NCI-H226 (cell line): ENCODE measurements around the gene CARD8.
A peak's percentile ranks its signal among the peaks of the same experiment; 100 is the strongest.

Source experiments
- DNase-seq: peaks from one replicate; pipeline ENCODE4 v3.0.0-alpha.2; 2015

CARD8 gene

DNA sequence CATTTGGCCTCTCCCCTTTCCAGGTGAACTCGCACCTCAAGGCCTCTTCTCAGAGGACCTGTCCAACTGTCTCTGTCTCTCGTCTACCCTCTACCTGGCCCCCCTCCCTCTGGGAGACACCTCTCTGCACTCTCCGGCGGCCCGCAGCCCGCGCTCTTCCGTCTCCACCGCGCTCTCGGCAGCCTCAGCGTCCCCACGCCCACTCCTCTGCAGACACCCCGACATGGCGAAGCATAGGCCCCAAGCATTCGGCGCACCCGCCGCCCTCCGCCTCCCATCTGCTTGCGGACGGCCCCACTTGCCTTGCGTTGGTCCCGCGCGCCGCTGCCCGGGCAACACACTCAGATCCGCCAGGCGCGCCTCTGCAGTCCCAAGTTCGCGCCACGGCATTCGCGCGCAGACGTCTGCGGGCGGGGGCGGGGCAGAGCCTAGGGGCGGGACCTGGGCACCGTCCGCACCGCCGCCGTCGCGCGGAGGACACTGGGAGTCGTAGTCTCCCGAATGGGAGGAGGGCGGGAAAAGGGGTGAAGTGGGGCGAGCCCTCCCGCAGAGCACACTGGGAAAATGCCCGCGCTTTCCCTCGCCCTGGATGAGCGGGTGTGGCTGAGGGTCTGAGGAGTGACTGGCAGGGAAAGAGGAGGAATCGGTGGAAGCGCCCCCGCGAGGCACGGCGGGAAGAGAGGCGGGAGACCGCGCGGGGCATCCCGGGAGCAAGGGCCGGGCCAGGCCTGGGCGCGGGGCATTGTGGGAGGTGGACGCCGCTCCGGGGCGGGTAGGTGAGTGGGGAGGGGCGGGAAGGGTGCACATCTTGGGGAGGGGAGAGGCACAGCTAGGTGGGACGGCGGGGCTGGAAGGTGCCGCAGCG lies 85.5 kb downstream of the CARD8 start, which contains the start of the genes LIG1 and ZSWIM9:
TSS of gene LIG1 (minus strand) at position 406 of the 865 bp plus-strand sequence. CDS start 4,778 bp downstream, outside the sequence.
TSS of gene ZSWIM9 (plus strand) at position 742 of the 865 bp plus-strand sequence. CDS start 1,123 bp downstream, outside the sequence.
- DNase-seq = peak; percentile 97

DNA sequence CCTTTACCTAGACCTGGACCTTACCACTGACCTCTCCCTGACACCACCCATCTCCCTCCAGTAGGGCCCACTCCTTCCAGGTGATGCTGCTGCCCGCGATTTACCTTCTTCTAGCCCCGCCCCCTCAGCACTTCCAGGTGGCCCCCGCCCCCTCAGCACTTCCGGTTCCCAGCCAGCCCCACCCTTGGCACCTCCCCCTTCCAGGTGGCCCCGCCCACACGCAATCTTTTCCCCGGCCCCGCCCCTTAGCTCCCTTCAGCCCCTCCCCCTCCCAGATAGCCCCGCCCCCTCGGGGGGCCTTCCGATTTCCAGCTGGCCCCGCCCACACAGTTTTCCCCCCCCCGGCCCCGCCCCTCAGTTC lies 86.2 kb downstream of the CARD8 start:
- DNase-seq = peak; percentile 34

DNA sequence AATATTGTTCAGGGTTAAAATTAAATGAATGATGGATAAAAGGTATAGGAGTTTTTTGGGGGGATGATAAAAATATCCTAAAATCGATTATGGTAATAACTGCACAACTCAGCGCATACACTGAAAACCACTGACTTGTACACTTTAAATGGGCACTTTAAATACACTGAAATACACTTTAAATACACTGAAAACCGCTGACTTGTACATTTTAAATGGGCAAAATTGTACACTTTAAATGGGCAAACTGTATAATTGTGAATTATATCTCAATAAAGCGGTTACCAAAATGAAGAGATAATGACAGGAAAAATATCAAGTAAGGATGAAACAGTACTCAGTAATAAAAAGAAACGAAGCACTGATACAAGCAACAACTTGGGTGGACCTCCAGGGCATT lies 87.0 kb downstream of the CARD8 start:
- DNase-seq = no peak

DNA sequence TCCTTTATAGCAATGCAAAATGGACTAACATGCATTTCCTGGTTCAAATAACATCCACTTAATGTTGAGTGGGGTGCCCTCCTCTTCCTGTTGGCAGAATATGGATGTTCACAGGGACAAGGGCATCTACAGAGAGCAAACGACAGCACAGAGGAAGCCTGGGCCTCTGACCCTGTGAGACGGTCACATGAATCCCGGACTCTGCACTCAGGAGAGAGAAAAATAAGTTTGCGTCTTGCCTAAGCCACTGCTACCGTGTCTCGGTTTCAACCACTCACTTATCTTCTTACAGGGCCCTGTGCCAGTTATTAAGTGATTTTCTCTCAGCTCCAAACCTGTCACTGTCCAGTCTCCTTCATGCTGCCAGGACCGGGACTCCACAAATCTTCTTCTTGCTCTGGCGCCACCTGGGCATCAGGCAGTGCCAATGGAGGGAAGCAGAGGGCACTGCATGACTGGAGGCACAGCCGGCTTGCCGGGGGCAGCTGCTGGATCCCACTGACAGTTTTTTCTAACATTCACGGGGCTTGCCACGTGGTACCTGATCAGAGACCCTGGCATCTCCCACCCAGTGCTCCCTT lies 97.4 kb downstream of the CARD8 start:
- no peak for DNase-seq
